ENCODE measurements around the gene COL4A1. TPM values are rescaled to one million over a fixed set of nuclear protein-coding genes. Genes with fewer than 3 reads are reported as not detected.

COL4A1 gene
- total RNA-seq, 2 donors from 2014 or later: 27.0 to 97.0 TPM

DNA sequence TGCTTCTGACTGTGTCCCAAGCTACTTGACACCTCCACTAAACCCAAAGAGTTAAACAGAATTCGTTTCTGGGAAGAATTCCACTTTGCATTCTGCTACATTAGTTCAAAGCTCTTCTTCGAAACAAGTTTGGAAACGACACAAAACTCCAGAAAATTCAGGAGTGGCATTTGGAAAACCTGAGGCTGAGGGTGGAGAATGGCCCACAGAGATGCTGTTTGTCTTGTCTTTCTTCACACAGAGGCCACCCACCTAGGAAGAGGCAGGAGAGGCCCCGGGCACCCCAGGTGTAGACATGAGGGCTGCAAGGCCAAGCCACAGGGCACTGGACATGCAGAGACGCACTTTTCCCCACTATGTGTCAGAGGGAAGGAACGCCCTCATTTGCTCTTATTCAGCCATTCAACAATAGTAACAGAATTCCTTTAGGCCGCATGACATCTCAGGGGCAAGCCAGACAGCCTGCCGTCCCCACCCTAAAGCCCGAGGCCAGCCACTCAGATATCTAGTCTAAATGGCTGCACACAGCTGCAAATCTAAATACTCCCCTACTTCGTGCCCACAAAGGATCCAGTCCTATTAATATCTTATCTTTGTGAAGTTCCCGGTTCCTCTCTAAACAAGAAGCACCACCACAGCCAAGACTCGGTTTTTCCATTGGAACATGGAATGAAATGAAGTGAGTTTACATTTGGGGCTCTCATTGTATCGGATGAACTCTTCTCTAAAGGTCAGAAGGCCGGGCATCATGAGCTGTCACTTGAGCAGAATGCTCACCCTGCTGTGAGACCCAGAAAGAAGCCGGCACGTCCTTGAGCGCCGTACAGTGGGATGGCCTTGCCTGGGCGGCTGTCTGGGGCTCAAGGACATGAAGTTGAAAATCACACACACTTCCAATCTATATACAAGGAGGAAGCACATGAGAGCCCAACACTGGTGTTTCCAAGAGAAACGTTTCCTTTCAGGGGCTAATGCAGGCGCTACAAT lies 19.8 kb downstream of the COL4A1 start:
- DNase-seq: no peak
- no peak overlapping the region for H3K4me3 ChIP-seq
- intact Hi-C loops (cut with DNase I): no loop called here
- no peak overlapping the region for H3K27ac ChIP-seq
- no peaks in the 10 kb centered on the region for H3K36me3 ChIP-seq
- TF ChIP-seq, protein P1, sequence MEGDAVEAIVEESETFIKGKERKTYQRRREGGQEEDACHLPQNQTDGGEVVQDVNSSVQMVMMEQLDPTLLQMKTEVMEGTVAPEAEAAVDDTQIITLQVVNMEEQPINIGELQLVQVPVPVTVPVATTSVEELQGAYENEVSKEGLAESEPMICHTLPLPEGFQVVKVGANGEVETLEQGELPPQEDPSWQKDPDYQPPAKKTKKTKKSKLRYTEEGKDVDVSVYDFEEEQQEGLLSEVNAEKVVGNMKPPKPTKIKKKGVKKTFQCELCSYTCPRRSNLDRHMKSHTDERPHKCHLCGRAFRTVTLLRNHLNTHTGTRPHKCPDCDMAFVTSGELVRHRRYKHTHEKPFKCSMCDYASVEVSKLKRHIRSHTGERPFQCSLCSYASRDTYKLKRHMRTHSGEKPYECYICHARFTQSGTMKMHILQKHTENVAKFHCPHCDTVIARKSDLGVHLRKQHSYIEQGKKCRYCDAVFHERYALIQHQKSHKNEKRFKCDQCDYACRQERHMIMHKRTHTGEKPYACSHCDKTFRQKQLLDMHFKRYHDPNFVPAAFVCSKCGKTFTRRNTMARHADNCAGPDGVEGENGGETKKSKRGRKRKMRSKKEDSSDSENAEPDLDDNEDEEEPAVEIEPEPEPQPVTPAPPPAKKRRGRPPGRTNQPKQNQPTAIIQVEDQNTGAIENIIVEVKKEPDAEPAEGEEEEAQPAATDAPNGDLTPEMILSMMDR (IDR thresholded peaks at IDR 0.05): no peak
- H3K4me1 ChIP-seq: no peaks in the 10 kb centered on the region
- H3K9ac ChIP-seq (ENCODE audit: low read depth in 2 of 2, low read length in 2 of 2): no peak overlapping the region
- H3K27me3 ChIP-seq: no peaks in the 10 kb centered on the region
- no peaks in the 10 kb centered on the region for H3K9me3 ChIP-seq

- no peaks in the 10 kb centered on the region for H3K4me1 ChIP-seq
Measured at GRCh38 chr13:110285991-110286832, 20.7 kb downstream of the COL4A1 start.

GRCh38 chr13:110284779-110285484 lies 22.0 kb downstream of the COL4A1 start:
- intact Hi-C loops (cut with DNase I): no loop called here
- Histone ChIP-seq H3K27ac (no peak overlapping the region), H3K36me3 (no peaks in the 10 kb centered on the region), H3K4me3 (no peak overlapping the region), H3K27me3 (no peaks in the 10 kb centered on the region), H3K9ac (ENCODE audit: low read depth in 2 of 2, low read length in 2 of 2) (no peak overlapping the region), H3K9me3 (no peaks in the 10 kb centered on the region), H3K4me1 (no peaks in the 10 kb centered on the region)
- TF ChIP-seq, protein P1 (IDR thresholded peaks at IDR 0.05): no peak
- DNase-seq: no peak

More at GRCh38 chr13:110285991-110286832, 20.7 kb downstream of the COL4A1 start:
- H3K27me3 ChIP-seq: no peaks in the 10 kb centered on the region
- H3K9me3 ChIP-seq: no peaks in the 10 kb centered on the region
- H3K9ac ChIP-seq (ENCODE audit: low read depth in 2 of 2, low read length in 2 of 2): no peak overlapping the region
- intact Hi-C loops (cut with DNase I): no loop called here
- H3K36me3 ChIP-seq: no peaks in the 10 kb centered on the region
- TF ChIP-seq, protein P1 (IDR thresholded peaks at IDR 0.05): no peak
- H3K4me3 ChIP-seq: no peak overlapping the region
- H3K27ac ChIP-seq: no peak overlapping the region
- no peak for DNase-seq

- H3K9me3 ChIP-seq: no peaks in the 10 kb centered on the region
- TF ChIP-seq, protein P1 (IDR thresholded peaks at IDR 0.05): no peak
- no peaks in the 10 kb centered on the region for H3K36me3 ChIP-seq
- no peak overlapping the region for H3K4me3 ChIP-seq
- intact Hi-C loops (cut with DNase I): no loop called here
- H3K4me1 ChIP-seq: no peaks in the 10 kb centered on the region
- H3K9ac ChIP-seq (ENCODE audit: low read depth in 2 of 2, low read length in 2 of 2): no peak overlapping the region
- H3K27me3 ChIP-seq: no peaks in the 10 kb centered on the region
- no peak for DNase-seq
- no peak overlapping the region for H3K27ac ChIP-seq
Measured at GRCh38 chr13:110283736-110284517, 23.0 kb downstream of the COL4A1 start.

All from colonic mucosa (tissue), 4 donors.